ENCODE data around the gene EIF5A. TPM values are rescaled to one million over a fixed set of nuclear protein-coding genes. Genes with fewer than 3 reads are reported as not detected.

Gene EIF5A
- total RNA-seq, 2 donors from 2014 or later, result 275 to 328 TPM

DNA sequence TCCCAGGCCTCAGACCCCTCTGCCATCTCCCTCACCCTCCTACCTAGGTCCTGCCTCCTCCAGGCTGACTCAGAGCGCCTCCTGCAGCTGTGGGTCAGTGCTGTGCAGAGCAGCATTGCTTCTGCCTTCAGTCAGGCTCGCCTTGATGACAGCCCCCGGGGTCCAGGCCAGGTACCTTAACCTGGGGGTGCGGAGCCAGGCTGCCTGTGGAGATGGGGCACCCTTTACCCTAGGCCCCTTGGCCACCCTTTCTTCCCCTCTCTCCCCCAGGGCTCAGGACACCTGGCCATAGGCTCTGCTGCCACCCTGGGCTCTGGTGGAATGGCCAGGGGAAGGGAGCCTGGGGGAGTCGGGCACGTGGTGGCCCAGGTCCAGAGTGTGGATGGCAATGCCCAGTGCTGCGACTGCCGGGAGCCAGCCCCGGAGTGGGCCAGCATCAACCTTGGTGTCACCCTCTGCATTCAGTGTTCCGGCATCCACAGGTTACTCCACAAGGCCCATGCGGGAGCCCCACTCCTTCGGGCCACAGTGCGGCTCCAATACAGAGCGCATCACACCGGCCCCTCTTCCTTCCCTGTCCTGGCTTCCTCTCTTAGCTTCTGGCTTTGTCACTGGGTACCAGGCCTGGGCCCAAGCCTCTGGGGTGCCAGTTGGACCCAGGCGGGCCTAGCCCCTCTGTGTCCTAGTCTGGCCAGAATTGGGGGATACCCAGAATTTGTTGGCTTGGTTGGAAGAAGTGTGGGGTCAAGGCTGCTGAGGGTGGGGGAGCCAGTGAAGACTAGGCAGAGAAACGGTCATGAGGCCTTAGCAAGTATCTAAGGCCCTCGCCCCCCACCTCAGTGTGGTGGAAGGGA lies 39.6 kb downstream of the EIF5A start:
- DNase-seq (ENCODE audit: low spot score), result no peak
- intact Hi-C loops (cut with DNase I), result loop anchor here (5.0 to 10.0 kb wide), 2 partner anchors 52 to 95 kb away; partner anchors contain the start of genes CTDNEP1 (in 1 of the 2), ELP5 (in 1 of the 2) and YBX2 (in 1 of the 2)

DNA sequence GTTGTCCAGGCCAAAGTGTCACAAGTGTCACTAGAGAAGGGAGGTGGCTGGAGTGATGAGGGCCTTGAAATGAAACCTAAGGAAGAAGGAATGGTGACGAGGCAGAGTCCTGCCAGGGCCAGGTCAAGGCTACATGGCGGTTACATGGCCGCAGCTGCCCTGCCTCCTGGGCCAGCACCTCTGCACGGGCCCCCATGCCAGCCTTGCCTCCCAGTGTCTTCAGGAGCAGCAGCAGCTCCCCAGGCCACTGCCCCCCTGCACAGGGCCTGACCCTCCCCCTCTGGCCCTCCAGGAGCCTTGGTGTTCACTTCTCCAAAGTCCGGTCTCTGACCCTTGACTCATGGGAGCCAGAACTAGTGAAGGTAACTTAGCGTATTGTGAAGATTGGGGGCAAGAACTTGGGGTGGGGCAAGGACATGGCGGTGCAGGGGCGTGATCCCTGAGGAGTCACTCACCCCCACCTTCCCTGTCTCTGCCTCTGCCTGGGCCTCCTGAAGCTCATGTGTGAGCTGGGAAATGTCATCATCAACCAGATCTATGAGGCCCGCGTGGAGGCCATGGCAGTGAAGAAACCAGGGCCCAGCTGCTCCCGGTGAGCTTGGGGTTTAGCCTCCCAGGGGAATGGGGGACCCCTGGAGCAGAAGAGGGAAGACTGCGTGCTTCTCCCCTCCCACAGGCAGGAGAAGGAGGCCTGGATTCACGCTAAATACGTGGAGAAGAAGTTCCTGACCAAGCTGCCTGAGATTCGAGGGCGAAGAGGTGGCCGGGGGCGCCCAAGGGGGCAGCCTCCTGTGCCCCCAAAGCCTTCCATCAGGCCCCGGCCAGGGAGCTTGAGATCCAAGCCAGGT lies 40.4 kb downstream of the EIF5A start:
- no peak for DNase-seq (ENCODE audit: low spot score)
- intact Hi-C loops (cut with DNase I), result loop anchor here (5.0 to 10.0 kb wide), 2 partner anchors 53 to 96 kb away; partner anchors contain the start of genes CTDNEP1 (in 1 of the 2), ELP5 (in 1 of the 2) and YBX2 (in 1 of the 2)

DNA sequence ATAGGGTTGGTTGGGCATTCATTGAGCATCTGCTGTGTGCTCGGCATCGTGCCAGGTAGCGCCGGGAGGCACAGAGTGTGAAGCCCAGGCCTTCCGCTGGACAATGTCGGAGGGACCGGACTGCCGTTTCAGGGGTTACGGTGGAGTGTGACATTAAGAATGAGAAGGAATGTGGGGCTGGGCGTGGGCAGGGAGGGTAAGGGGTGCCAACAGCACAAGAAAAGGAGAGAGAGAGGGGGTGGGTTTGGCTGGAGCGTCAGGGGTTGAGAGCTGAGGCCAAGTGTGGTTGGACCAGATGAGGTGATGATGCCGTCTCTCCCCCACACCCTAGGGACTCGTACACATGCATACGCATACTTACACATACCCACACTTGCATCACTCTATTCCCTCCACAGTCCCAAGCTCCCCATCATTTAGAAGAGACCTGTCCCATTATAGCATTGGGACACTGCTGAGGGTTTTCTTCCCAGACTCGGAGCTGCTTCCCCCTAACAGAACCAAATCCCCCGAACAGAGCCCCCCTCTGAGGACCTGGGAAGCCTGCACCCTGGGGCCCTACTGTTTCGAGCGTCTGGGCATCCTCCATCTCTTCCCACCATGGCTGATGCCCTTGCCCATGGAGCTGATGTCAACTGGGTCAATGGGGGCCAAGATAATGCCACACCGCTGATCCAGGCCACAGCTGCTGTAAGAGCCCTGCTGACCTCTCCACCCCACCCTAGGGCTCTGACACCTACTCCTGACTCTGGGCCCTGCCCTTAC lies 41.2 kb downstream of the EIF5A start:
- no peak for DNase-seq (ENCODE audit: low spot score)
- intact Hi-C loops (cut with DNase I), result loop anchor here (5.0 to 10.0 kb wide), 2 partner anchors 54 to 96 kb away; partner anchors contain the start of genes CTDNEP1 (in 1 of the 2), ELP5 (in 1 of the 2) and YBX2 (in 1 of the 2)

DNA sequence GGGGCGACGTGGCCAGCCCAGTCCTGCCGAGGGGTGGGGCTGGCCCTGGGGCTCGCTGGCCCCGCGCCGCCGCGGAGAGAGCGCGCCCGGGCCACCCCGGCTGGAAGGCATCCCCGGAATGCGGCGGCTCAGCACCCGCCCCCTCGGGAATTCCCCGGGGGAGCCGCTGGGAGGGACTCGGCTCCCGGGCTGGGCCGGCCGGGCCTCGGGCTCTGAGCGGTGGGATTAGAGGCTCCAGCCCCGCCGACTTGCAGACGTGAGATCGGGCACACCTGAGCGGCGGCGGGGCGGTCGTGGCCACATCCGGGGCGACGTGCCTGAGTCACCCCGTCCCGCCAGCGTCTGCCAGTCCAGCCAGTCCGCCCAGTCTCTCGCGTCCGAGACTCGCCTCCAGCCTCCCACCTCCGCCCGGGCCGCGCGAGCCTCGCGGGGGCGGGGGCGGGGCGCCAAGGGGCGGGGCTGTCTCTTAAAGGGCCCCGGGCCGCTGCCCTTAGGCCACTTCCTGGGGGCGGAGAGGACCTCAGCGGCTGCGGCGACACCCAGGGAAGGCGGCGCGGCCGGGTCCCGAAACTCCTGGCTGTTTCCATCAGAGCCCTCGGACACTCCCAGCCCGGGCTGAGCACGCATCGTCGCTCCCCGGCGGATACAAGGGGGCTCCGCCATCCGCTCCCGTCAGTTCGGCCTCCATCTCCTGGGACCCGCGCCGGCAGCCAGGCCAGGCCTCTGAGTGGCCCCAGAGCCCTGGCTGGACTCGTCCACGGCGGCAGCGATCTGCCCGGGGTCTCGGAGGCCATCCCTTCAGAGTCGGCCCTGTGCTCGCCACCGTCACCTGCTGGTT lies 44.5 kb downstream of the EIF5A start, which contains the start of gene KCTD11:
TSS of gene KCTD11 (plus strand) at position 498 of the 838 bp plus-strand sequence.
- intact Hi-C loops (cut with DNase I), result loop anchor here in 1 of 2 donors (10.0 kb wide), 2 partner anchors 83 to 213 kb away; partner anchors contain the start of genes FGF11, SENP3 and TMEM102
- peak; percentile 98 for DNase-seq (ENCODE audit: low spot score)

DNA sequence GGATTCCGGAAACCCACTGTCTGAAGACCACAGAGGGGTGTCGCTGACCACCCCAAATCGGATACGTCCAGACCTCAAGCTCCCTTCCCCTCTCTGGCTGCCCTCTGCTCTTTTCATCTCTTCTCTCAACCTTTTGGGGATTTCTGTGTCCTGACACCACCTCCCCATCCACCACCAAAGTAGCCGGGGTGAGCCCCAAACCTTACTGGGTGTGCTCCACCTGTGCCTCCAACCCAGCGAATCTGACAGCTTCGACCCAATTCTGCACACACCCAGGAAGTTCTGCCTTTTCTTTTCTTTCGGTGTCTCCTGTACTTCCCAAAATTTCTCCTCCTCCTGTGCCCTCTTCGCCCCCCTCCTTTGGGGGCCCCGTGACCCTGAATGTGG lies 45.1 kb downstream of the EIF5A start:
- no peak for DNase-seq (ENCODE audit: low spot score)
- intact Hi-C loops (cut with DNase I), result loop anchor here in 1 of 2 donors (10.0 kb wide), 2 partner anchors 82 to 212 kb away; partner anchors contain the start of genes FGF11, SENP3 and TMEM102

DNA sequence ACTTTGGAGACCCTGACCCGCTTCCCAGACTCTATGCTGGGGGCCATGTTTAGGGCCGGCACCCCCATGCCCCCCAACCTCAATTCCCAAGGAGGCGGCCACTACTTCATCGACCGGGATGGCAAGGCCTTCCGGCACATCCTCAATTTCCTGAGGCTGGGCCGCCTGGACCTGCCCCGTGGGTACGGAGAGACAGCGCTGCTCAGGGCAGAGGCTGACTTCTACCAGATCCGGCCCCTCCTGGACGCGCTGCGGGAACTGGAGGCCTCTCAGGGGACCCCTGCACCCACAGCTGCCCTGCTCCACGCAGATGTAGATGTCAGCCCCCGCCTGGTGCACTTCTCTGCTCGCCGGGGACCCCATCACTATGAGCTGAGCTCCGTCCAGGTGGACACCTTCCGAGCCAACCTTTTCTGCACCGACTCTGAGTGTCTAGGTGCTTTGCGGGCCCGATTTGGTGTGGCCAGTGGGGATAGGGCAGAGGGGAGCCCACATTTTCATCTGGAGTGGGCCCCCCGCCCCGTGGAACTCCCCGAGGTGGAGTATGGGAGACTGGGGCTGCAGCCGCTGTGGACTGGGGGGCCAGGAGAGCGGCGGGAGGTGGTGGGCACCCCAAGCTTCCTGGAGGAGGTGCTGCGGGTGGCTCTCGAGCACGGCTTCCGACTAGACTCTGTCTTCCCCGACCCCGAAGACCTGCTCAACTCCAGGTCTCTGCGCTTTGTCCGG lies 45.6 kb downstream of the EIF5A start:
- no peak for DNase-seq (ENCODE audit: low spot score)
- intact Hi-C loops (cut with DNase I), result loop anchor here in 1 of 2 donors (10.0 kb wide), 2 partner anchors 82 to 212 kb away; partner anchors contain the start of genes FGF11, SENP3 and TMEM102

DNA sequence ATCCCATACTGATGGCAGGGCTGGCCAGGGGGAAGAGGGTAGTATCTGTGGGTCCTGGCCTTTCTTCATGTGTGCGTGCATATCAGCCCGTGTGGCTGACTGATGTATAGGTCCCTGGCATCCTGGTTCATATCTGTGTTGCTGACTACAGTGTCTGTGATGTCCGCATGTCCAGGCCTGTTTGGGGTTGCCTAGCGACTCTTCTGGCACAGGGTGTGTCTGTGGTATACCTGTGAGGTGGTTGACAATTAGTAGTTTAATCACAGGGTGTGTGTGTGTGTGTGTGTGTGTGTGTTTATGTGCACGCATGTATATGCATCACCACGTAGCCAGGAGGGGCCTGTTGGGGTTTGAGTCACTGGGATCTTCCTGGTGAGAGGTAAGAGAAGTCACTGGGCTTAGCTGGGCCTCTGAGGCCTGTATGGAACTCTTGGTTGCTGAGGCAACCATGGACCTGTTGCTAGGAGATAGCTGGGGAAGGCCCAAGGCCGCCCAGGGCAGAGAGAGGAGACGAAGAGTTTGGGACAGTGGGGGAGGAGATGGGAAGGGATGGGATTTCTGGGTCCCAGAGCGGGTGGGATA lies 46.9 kb downstream of the EIF5A start:
- no peak for DNase-seq (ENCODE audit: low spot score)
- intact Hi-C loops (cut with DNase I), result loop anchor here in 1 of 2 donors (10.0 kb wide), 2 partner anchors 80 to 210 kb away; partner anchors contain the start of genes FGF11, SENP3 and TMEM102

DNA sequence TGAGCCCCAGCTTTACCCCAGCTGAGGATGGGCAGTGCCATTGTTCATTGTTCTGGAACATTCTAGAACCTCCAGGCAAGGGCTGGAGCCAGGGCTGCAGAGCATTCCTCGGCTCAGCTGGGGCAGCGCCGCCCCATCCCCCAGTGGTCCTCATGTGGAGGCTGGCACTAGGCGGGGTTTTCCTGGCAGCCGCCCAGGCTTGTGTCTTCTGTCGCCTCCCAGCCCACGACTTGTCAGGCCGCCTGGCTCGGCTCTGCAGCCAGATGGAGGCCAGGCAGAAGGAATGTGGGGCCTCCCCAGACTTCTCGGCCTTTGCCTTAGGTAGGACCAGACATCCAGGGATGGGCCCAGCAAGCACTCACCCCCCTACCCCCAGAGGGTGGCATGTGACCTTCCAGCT lies 47.6 kb downstream of the EIF5A start, which contains the start of gene TMEM95:
TSS of gene TMEM95 (plus strand) at position 104 of the 400 bp plus-strand sequence. CDS start at position 153, 49 bp downstream.
- intact Hi-C loops (cut with DNase I), result loop anchor here in 1 of 2 donors (5.0 to 10.0 kb wide), 3 partner anchors 80 to 210 kb away; partner anchors contain the start of genes FGF11, SENP3 and TMEM102
- no peak for DNase-seq (ENCODE audit: low spot score)

DNA sequence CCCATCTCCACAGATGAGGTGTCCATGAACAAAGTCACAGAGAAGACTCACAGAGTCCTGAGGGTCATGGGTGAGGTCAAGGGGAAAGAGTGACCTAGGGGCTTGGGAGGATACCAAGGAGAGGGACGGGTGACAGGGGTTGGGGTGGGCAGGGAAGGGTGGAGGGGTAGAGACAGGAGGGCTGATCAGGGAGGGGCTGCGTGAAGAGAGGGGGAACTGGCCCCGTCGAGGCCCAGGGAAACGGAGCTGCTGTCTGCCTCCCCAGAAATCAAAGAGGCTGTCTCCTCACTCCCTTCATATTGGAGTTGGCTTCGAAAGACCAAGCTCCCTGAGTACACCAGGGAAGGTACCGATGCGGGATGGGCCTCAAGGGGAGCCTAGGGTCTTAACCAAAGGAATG lies 48.1 kb downstream of the EIF5A start:
- no peak for DNase-seq (ENCODE audit: low spot score)
- intact Hi-C loops (cut with DNase I), result loop anchor here in 1 of 2 donors (5.0 to 10.0 kb wide), 3 partner anchors 79 to 209 kb away; partner anchors contain the start of genes FGF11, SENP3 and TMEM102

DNA sequence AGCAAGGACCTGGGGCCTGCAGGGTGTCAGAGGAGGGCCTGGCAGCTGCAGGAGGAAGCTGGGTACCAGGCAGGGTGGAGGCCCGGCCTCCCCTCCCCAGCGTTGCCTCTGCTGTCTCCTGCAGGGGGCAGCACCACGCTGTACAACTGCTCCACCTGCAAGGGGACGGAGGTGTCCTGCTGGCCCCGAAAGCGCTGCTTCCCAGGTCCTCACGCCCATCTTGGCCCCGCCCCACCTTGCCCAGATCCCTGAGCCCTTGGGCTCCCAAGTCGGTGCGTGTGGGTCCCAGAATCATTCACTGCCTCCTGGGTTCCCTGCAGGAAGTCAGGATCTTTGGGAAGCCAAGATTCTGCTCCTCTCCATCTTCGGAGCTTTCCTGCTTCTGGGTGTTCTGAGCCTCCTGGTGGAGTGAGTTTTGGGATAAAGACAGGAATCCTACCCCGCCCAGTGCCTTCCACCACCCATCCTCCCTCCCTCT lies 48.7 kb downstream of the EIF5A start:
- DNase-seq (ENCODE audit: low spot score), result peak; percentile 91
- intact Hi-C loops (cut with DNase I), result loop anchor here in 1 of 2 donors (5.0 to 10.0 kb wide), 3 partner anchors 79 to 209 kb away; partner anchors contain the start of genes FGF11, SENP3 and TMEM102

DNA sequence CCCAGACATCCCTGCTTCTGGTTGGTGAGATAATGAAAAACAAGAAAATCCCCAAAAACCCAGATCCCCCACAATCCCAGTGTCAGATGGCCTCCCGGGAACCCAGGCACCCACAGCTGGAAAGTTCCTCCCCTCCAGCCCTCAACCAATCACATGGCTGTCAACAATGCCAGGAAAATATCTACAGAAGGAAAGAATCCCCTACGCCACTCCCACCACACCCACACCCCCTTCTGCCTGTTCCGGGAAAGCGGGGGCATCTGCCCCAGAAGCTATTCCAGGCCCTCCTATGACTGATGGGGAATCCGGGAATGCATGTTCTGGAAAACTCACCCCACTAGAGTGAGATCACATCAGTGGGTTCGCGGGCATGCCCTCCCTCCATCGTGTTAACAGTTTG lies 49.3 kb downstream of the EIF5A start:
- intact Hi-C loops (cut with DNase I), result loop anchor here in 1 of 2 donors (5.0 to 10.0 kb wide), 3 partner anchors 78 to 208 kb away; partner anchors contain the start of genes FGF11, SENP3 and TMEM102
- no peak for DNase-seq (ENCODE audit: low spot score)

DNA sequence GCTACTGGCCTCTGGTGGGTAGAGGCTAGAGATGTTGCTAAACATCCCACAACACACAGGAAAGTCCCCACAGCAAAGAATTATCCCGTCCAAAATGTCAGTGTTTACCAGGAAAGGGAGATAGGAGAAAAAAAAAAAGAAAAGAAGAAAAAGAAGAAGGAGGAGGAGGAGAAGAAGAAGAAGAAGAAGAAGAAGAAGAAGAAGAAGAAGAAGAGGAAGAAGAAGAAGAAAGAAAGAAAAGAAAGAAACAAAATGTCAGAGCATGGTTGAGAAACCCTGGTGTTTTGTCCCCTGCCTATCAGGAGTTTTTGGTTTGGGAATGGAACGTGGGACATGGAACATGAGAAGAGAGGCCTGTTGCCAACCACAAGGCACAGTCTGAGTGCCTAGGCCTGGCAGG lies 50.0 kb downstream of the EIF5A start:
- intact Hi-C loops (cut with DNase I), result loop anchor here in 1 of 2 donors (5.0 to 10.0 kb wide), 3 partner anchors 77 to 207 kb away; partner anchors contain the start of genes FGF11, SENP3 and TMEM102
- DNase-seq (ENCODE audit: low spot score), result no peak

DNA sequence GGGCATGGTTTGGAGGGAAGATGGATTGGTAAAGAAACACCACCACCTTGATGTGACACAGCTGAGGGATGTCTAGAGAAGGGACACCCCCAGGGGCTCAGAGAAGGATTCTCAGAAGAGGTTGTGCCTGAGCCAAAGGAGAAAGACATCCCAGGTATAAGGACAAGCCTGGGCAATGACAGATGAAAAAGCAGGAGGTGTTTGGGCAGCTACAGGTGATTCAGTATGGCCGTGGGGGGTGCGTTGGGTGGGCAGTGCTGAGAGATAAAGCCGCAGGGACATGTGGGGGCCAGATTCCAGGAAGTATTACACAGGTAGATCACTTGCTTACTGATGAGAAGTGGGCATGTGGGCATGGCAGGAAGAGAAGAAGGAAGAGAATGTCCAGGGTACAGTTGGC lies 54.5 kb downstream of the EIF5A start:
- intact Hi-C loops (cut with DNase I), result no loop called here
- no peak for DNase-seq (ENCODE audit: low spot score)
